ENCODE measurements around the gene NRXN3. TPM values are rescaled to one million over a fixed set of nuclear protein-coding genes. Genes with fewer than 3 reads are reported as not detected.

Gene NRXN3
- total RNA-seq, 1 donor from 2014 or later: 5.9 TPM

DNA sequence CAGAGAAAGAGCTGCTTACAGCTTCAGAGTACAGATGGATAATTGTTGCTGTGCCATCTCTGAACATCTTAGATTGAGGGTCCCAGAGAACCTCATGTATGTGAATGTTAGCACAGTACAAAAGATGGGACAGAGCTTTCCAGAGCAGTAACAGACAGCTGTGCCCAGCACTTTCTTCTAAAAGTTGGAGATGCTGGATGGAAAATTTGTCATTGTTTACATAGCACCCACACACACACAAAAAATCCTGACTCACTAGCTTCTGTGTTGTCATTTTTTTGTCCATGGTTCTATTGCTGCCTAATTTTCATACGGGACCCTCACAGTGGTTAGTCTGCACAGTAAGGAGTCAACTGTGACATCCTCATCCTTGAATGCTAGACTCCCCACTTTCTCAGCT lies 1666.4 kb downstream of the NRXN3 start:
- H3K9ac ChIP-seq: no peak overlapping the region
- no peak overlapping the region for H3K4me3 ChIP-seq
- Mint-ChIP-seq H3K36me3 (no peaks in the 10 kb centered on the region), H3K27ac (no peak overlapping the region), H3K4me3 (no peak overlapping the region), H3K9me3 (no peaks in the 10 kb centered on the region), H3K4me1 (peaks cover 21% of the 10 kb centered on the region), H3K27me3 (ENCODE audit: insufficient read depth, low read depth) (no peaks in the 10 kb centered on the region)
- no peaks in the 10 kb centered on the region for H4K20me1 ChIP-seq (ENCODE audit: low read depth)
- H3K9me3 ChIP-seq (ENCODE audit: low read depth): no peaks in the 10 kb centered on the region
- H3K79me2 ChIP-seq (ENCODE audit: low read depth): no peaks in the 10 kb centered on the region
- H2AFZ ChIP-seq (replicated peaks): no peak overlapping the region
- H3K36me3 ChIP-seq: no peaks in the 10 kb centered on the region
- no peak overlapping the region for H3K27ac ChIP-seq
- H3K4me2 ChIP-seq: no peak overlapping the region
- peaks cover 11% of the 10 kb centered on the region for H3K4me1 ChIP-seq
- DNase-seq (ENCODE audit: low spot score): no peak
- no peaks in the 10 kb centered on the region for H3K27me3 ChIP-seq
- no peaks in the 10 kb centered on the region for H3F3A ChIP-seq (ENCODE audit: low read depth)
- TF ChIP-seq EZH2 (IDR thresholded peaks at IDR 0.05) (no peak), EZH2phosphoT487 (IDR thresholded peaks at IDR 0.05) (no peak)
- TF ChIP-seq, protein P1, sequence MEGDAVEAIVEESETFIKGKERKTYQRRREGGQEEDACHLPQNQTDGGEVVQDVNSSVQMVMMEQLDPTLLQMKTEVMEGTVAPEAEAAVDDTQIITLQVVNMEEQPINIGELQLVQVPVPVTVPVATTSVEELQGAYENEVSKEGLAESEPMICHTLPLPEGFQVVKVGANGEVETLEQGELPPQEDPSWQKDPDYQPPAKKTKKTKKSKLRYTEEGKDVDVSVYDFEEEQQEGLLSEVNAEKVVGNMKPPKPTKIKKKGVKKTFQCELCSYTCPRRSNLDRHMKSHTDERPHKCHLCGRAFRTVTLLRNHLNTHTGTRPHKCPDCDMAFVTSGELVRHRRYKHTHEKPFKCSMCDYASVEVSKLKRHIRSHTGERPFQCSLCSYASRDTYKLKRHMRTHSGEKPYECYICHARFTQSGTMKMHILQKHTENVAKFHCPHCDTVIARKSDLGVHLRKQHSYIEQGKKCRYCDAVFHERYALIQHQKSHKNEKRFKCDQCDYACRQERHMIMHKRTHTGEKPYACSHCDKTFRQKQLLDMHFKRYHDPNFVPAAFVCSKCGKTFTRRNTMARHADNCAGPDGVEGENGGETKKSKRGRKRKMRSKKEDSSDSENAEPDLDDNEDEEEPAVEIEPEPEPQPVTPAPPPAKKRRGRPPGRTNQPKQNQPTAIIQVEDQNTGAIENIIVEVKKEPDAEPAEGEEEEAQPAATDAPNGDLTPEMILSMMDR (IDR thresholded peaks at IDR 0.05): no peak

- H3K79me2 ChIP-seq (ENCODE audit: low read depth): no peaks in the 10 kb centered on the region
- no peaks in the 10 kb centered on the region for H4K20me1 ChIP-seq (ENCODE audit: low read depth)
- no peak overlapping the region for H3K9ac ChIP-seq
- H3K27ac ChIP-seq: no peak overlapping the region
- TF ChIP-seq EZH2 (IDR thresholded peaks at IDR 0.05): no peak
- no peak for TF ChIP-seq EZH2phosphoT487 (IDR thresholded peaks at IDR 0.05)
- TF ChIP-seq, protein P1 (IDR thresholded peaks at IDR 0.05): no peak
- Mint-ChIP-seq H3K4me1 (peaks cover 21% of the 10 kb centered on the region), H3K27me3 (ENCODE audit: insufficient read depth, low read depth) (no peaks in the 10 kb centered on the region), H3K36me3 (no peaks in the 10 kb centered on the region), H3K4me3 (no peak overlapping the region), H3K27ac (no peak overlapping the region), H3K9me3 (no peaks in the 10 kb centered on the region)
- no peaks in the 10 kb centered on the region for H3F3A ChIP-seq (ENCODE audit: low read depth)
- H3K4me3 ChIP-seq: no peak overlapping the region
- DNase-seq (ENCODE audit: low spot score): no peak
- H2AFZ ChIP-seq (replicated peaks): no peak overlapping the region
- H3K36me3 ChIP-seq: no peaks in the 10 kb centered on the region
- H3K4me1 ChIP-seq: peaks cover 5% of the 10 kb centered on the region
- no peak overlapping the region for H3K4me2 ChIP-seq
- no peaks in the 10 kb centered on the region for H3K27me3 ChIP-seq
- H3K9me3 ChIP-seq (ENCODE audit: low read depth): no peaks in the 10 kb centered on the region
Measured at GRCh38 chr14:79837699-79838098, 1667.5 kb downstream of the NRXN3 start.

DNA sequence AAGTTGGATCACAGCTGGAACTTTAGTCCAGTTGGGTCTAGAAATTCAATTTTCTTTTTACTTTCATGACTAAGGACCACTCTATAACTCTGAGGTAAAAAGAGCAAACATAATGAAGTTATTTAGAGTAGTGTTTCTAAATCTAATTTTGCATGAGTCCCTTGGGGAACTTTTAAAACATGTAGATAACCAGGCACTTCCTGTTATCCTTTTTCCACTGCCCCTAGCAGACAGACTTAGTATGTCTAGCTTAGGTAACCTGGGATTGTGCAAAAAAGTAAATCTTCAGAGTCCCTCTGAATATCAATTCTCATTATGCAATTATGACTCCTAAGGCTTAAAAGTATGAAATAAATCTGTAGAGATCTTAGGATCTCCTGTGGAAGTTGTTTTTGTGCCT lies 1669.9 kb downstream of the NRXN3 start:
- Histone ChIP-seq H3K27ac (no peak overlapping the region), H4K20me1 (ENCODE audit: low read depth) (no peaks in the 10 kb centered on the region)

More for the DNA sequence above, 1669.9 kb downstream of the NRXN3 start:
- Histone ChIP-seq H3K4me3 (no peak overlapping the region), H3K27me3 (no peaks in the 10 kb centered on the region), H3K9me3 (ENCODE audit: low read depth) (no peaks in the 10 kb centered on the region), H3K4me2 (no peak overlapping the region), H3F3A (ENCODE audit: low read depth) (no peaks in the 10 kb centered on the region), H3K4me1 (peaks cover 5% of the 10 kb centered on the region), H2AFZ (replicated peaks) (no peak overlapping the region), H3K79me2 (ENCODE audit: low read depth) (no peaks in the 10 kb centered on the region), H3K36me3 (no peaks in the 10 kb centered on the region), H3K9ac (no peak overlapping the region)
- TF ChIP-seq EZH2phosphoT487 (IDR thresholded peaks at IDR 0.05): no peak
- TF ChIP-seq, protein P1 (IDR thresholded peaks at IDR 0.05): no peak
- H3K36me3 Mint-ChIP-seq: no peaks in the 10 kb centered on the region
- no peak overlapping the region for H3K4me3 Mint-ChIP-seq
- H3K4me1 Mint-ChIP-seq: peaks cover 15% of the 10 kb centered on the region
- H3K27ac Mint-ChIP-seq: no peak overlapping the region
- H3K27me3 Mint-ChIP-seq (ENCODE audit: insufficient read depth, low read depth): no peaks in the 10 kb centered on the region
- DNase-seq (ENCODE audit: low spot score): no peak
- no peaks in the 10 kb centered on the region for H3K9me3 Mint-ChIP-seq
